ENCODE results near the gene C20orf202. TPM values are rescaled to one million over a fixed set of nuclear protein-coding genes. Genes with fewer than 3 reads are reported as not detected.

Gene C20orf202
- total and polyA plus RNA-seq, 2 experiments from 2014 or later, result not detected

DNA sequence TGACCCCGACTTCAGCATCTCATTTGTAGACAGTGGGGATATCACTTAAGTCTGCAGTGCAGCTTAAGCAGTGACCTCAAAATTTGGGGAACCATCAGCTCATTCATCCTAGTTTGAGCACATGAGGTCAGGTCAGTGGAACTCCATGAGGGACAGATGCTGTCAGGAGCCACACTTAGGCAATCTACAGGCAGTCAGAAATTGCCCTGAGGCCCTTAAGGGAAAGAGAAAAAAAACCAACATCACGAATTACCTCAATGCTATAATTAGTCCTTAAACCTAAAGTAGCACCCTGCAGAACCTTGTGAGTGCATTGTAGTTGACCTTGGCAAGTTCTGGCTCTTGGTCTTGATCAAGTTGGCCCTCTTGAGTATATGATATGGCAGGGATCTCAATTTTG lies 39.6 kb upstream of the C20orf202 start:
- Histone ChIP-seq H3K27ac (ENCODE audit: low read depth) (no peak overlapping the region), H3K4me1 (ENCODE audit: insufficient read depth) (no peaks in the 10 kb centered on the region), H4K20me1 (replicated peaks; ENCODE audit: insufficient read depth) (peaks cover 3% of the 10 kb centered on the region), H3K4me2 (no peak overlapping the region), H3K27me3 (ENCODE audit: insufficient read depth) (no peaks in the 10 kb centered on the region), H2AFZ (no peak overlapping the region), H3F3A (replicated peaks; ENCODE audit: low read depth) (no peaks in the 10 kb centered on the region), H3K9me2 (ENCODE audit: insufficient read depth) (no peaks in the 10 kb centered on the region), H3K4me3 (no peak overlapping the region), H3K36me3 (ENCODE audit: insufficient read depth) (peaks cover 19% of the 10 kb centered on the region), H3K79me2 (replicated peaks; ENCODE audit: insufficient read depth) (no peaks in the 10 kb centered on the region)
- H3K27ac Mint-ChIP-seq, result no peak overlapping the region
- no peak for ATAC-seq
- TF ChIP-seq STAT1 (IDR thresholded peaks at IDR 0.05; ENCODE audit: unreplicated experiment), result no peak
- TF ChIP-seq ZNF331 (CRISPR knock-in tag; IDR thresholded peaks at IDR 0.05; ENCODE audit: low read depth), result no peak
- TF ChIP-seq, protein P1, sequence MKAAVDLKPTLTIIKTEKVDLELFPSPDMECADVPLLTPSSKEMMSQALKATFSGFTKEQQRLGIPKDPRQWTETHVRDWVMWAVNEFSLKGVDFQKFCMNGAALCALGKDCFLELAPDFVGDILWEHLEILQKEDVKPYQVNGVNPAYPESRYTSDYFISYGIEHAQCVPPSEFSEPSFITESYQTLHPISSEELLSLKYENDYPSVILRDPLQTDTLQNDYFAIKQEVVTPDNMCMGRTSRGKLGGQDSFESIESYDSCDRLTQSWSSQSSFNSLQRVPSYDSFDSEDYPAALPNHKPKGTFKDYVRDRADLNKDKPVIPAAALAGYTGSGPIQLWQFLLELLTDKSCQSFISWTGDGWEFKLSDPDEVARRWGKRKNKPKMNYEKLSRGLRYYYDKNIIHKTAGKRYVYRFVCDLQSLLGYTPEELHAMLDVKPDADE (IDR thresholded peaks at IDR 0.05), result no peak
- TF ChIP-seq, protein P2, sequence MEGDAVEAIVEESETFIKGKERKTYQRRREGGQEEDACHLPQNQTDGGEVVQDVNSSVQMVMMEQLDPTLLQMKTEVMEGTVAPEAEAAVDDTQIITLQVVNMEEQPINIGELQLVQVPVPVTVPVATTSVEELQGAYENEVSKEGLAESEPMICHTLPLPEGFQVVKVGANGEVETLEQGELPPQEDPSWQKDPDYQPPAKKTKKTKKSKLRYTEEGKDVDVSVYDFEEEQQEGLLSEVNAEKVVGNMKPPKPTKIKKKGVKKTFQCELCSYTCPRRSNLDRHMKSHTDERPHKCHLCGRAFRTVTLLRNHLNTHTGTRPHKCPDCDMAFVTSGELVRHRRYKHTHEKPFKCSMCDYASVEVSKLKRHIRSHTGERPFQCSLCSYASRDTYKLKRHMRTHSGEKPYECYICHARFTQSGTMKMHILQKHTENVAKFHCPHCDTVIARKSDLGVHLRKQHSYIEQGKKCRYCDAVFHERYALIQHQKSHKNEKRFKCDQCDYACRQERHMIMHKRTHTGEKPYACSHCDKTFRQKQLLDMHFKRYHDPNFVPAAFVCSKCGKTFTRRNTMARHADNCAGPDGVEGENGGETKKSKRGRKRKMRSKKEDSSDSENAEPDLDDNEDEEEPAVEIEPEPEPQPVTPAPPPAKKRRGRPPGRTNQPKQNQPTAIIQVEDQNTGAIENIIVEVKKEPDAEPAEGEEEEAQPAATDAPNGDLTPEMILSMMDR (conservative IDR thresholded peaks at IDR 0.05; ENCODE audit: low read depth in 2 of 2), result no peak
- no peak for TF ChIP-seq ZNF114 (CRISPR knock-in tag; IDR thresholded peaks at IDR 0.05)
- TF ChIP-seq, protein P3, sequence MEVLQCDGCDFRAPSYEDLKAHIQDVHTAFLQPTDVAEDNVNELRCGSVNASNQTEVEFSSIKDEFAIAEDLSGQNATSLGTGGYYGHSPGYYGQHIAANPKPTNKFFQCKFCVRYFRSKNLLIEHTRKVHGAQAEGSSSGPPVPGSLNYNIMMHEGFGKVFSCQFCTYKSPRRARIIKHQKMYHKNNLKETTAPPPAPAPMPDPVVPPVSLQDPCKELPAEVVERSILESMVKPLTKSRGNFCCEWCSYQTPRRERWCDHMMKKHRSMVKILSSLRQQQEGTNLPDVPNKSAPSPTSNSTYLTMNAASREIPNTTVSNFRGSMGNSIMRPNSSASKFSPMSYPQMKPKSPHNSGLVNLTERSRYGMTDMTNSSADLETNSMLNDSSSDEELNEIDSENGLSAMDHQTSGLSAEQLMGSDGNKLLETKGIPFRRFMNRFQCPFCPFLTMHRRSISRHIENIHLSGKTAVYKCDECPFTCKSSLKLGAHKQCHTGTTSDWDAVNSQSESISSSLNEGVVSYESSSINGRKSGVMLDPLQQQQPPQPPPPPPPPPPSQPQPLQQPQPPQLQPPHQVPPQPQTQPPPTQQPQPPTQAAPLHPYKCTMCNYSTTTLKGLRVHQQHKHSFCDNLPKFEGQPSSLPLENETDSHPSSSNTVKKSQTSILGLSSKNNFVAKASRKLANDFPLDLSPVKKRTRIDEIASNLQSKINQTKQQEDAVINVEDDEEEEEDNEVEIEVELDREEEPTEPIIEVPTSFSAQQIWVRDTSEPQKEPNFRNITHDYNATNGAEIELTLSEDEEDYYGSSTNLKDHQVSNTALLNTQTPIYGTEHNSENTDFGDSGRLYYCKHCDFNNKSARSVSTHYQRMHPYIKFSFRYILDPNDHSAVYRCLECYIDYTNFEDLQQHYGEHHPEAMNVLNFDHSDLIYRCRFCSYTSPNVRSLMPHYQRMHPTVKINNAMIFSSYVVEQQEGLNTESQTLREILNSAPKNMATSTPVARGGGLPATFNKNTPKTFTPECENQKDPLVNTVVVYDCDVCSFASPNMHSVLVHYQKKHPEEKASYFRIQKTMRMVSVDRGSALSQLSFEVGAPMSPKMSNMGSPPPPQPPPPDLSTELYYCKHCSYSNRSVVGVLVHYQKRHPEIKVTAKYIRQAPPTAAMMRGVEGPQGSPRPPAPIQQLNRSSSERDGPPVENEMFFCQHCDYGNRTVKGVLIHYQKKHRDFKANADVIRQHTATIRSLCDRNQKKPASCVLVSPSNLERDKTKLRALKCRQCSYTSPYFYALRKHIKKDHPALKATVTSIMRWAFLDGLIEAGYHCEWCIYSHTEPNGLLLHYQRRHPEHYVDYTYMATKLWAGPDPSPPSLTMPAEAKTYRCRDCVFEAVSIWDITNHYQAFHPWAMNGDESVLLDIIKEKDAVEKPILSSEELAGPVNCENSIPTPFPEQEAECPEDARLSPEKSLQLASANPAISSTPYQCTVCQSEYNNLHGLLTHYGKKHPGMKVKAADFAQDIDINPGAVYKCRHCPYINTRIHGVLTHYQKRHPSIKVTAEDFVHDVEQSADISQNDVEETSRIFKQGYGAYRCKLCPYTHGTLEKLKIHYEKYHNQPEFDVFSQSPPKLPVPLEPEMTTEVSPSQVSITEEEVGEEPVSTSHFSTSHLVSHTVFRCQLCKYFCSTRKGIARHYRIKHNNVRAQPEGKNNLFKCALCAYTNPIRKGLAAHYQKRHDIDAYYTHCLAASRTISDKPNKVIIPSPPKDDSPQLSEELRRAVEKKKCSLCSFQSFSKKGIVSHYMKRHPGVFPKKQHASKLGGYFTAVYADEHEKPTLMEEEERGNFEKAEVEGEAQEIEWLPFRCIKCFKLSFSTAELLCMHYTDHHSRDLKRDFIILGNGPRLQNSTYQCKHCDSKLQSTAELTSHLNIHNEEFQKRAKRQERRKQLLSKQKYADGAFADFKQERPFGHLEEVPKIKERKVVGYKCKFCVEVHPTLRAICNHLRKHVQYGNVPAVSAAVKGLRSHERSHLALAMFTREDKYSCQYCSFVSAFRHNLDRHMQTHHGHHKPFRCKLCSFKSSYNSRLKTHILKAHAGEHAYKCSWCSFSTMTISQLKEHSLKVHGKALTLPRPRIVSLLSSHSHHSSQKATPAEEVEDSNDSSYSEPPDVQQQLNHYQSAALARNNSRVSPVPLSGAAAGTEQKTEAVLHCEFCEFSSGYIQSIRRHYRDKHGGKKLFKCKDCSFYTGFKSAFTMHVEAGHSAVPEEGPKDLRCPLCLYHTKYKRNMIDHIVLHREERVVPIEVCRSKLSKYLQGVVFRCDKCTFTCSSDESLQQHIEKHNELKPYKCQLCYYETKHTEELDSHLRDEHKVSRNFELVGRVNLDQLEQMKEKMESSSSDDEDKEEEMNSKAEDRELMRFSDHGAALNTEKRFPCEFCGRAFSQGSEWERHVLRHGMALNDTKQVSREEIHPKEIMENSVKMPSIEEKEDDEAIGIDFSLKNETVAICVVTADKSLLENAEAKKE (CRISPR knock-in tag; IDR thresholded peaks at IDR 0.05), result no peak
- TF ChIP-seq JUNB (IDR thresholded peaks at IDR 0.05; ENCODE audit: unreplicated experiment), result no peak
- TF ChIP-seq CREB1 (CRISPR knock-in tag; IDR thresholded peaks at IDR 0.05; ENCODE audit: low read depth), result no peak
- TF ChIP-seq EZH2phosphoT487 (IDR thresholded peaks at IDR 0.05; ENCODE audit: unreplicated experiment), result no peak
- TF ChIP-seq NANOG (IDR thresholded peaks at IDR 0.05; ENCODE audit: borderline replicate concordance), result no peak
- TF ChIP-seq, protein P4, sequence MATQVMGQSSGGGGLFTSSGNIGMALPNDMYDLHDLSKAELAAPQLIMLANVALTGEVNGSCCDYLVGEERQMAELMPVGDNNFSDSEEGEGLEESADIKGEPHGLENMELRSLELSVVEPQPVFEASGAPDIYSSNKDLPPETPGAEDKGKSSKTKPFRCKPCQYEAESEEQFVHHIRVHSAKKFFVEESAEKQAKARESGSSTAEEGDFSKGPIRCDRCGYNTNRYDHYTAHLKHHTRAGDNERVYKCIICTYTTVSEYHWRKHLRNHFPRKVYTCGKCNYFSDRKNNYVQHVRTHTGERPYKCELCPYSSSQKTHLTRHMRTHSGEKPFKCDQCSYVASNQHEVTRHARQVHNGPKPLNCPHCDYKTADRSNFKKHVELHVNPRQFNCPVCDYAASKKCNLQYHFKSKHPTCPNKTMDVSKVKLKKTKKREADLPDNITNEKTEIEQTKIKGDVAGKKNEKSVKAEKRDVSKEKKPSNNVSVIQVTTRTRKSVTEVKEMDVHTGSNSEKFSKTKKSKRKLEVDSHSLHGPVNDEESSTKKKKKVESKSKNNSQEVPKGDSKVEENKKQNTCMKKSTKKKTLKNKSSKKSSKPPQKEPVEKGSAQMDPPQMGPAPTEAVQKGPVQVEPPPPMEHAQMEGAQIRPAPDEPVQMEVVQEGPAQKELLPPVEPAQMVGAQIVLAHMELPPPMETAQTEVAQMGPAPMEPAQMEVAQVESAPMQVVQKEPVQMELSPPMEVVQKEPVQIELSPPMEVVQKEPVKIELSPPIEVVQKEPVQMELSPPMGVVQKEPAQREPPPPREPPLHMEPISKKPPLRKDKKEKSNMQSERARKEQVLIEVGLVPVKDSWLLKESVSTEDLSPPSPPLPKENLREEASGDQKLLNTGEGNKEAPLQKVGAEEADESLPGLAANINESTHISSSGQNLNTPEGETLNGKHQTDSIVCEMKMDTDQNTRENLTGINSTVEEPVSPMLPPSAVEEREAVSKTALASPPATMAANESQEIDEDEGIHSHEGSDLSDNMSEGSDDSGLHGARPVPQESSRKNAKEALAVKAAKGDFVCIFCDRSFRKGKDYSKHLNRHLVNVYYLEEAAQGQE (IDR thresholded peaks at IDR 0.05; ENCODE audit: unreplicated experiment), result no peak
- TF ChIP-seq POLR2AphosphoS5 (IDR thresholded peaks at IDR 0.05; ENCODE audit: low read depth), result no peak
- TF ChIP-seq EZH2 (IDR thresholded peaks at IDR 0.05; ENCODE audit: low read depth, unreplicated experiment), result no peak
- H3K4me1 Mint-ChIP-seq, result no peaks in the 10 kb centered on the region
- no peak overlapping the region for H3K4me3 Mint-ChIP-seq
- DNase-seq (ENCODE audit: low spot score), result no peak
- no peaks in the 10 kb centered on the region for H3K9me3 Mint-ChIP-seq
- H3K27me3 Mint-ChIP-seq (ENCODE audit: insufficient read depth, low read depth, poor library complexity), result peaks cover 1% of the 10 kb centered on the region
- peaks cover 52% of the 10 kb centered on the region for H3K36me3 Mint-ChIP-seq (ENCODE audit: low read depth)
